K562 (cell line): ENCODE measurements around the gene VWA1. TPM values are rescaled to one million over a fixed set of nuclear protein-coding genes. Genes with fewer than 3 reads are reported as not detected.
"Not testable (repeated sequence)": the region's sequence is repeated elsewhere in the genome, so short reads cannot be mapped to it uniquely, and the experiment has no call there.

ENCODE experiments used
- ATAC-seq: fragments of 200-7000 bp; cut with Tn5 transposase; 3 replicates; pipeline ENCODE4 v1.9.1; 2020; ENCODE audit warnings: moderate library complexity
- BruUV-seq: library from RNA; stranded (reverse); fragments of 400-500 nt; replicated peaks from 2 replicates; lab custom pipeline; 2021; lab: Mats Ljungman, UMichigan
- CTCF ChIA-PET: fragments of 300-600 bp; formaldehyde crosslinking; extraction: SDS; loops from one replicate; lab custom pipeline; 2021; ENCODE audit warnings: low intra/inter-chr PET ratio; lab: Yijun Ruan, JAX
- POLR2A ChIA-PET: fragments of 300-600, 350-650 bp; sonication (Branson Sonifier 250); formaldehyde crosslinking; extraction: SDS; loops from one replicate; lab custom pipeline; 2021; ENCODE audit warnings: antibody characterized with exemption, inconsistent platforms; lab: Yijun Ruan, JAX
- DNase-seq, 4 experiments: peaks; one replicate each; pipeline versions ENCODE4 v3.0.0 to v3.0.0-alpha.2; 2011 to 2018; ENCODE audit warnings: low spot score in 3 of 4, mixed read lengths in 3 of 4; ENCODE audit errors: extremely low read depth in 1 of 4
- FAIRE-seq: peaks from 2 replicates; lab custom pipeline; 2011; peaks lifted over from hg19 to GRCh38; lab: Jason Lieb, UNC
- H2AFZ ChIP-seq: 2 replicates; pipeline ENCODE4 v1.6.0; 2011; ENCODE audit warnings: low read depth, low read length, control low read depth, inconsistent platforms
- H3K27ac ChIP-seq: fragments of 200-600 bp; 3 replicates; pipeline ENCODE4 v1.8.0; 2011; ENCODE audit warnings: low read depth, mild to moderate bottlenecking, control low read depth, inconsistent platforms, low read length, moderate library complexity, mixed read lengths; ENCODE audit errors: extremely low read depth
- H3K27me3 ChIP-seq, 2 experiments: fragments of 300-600 bp in 1 of 2; 2 replicates in 1 of 2; 3 replicates in 1 of 2; pipeline versions ENCODE4 v1.6.0 to v1.8.0; 2011; ENCODE audit warnings: inconsistent platforms in 2 of 2, low read length in 2 of 2, mild to moderate bottlenecking in 1 of 2, mixed read lengths in 1 of 2, moderate library complexity in 1 of 2; ENCODE audit not compliant: control insufficient read depth in 2 of 2, insufficient read depth in 2 of 2
- H3K36me3 ChIP-seq: fragments of 300-600 bp; 3 replicates; pipeline ENCODE4 v1.8.0; 2011; ENCODE audit warnings: mild to moderate bottlenecking, low read length, inconsistent platforms; ENCODE audit not compliant: control insufficient read depth, insufficient read depth
- H3K4me1 ChIP-seq, 2 experiments: fragments of 200-600 bp in 1 of 2; replicated peaks in 1 of 2; 2 replicates in 1 of 2; 3 replicates in 1 of 2; pipeline versions ENCODE4 v1.5.1 to v1.8.0; 2011; ENCODE audit warnings: inconsistent platforms in 2 of 2, low read length in 2 of 2, mild to moderate bottlenecking in 1 of 2, mixed read lengths in 1 of 2, moderate library complexity in 1 of 2; ENCODE audit not compliant: control insufficient read depth in 2 of 2, insufficient read depth in 2 of 2
- H3K4me2 ChIP-seq: 2 replicates; pipeline ENCODE4 v1.6.1; 2011; ENCODE audit warnings: low read length, control low read depth, inconsistent platforms, mixed read lengths; ENCODE audit not compliant: insufficient read depth
- H3K4me3 ChIP-seq: fragments of 200-600 bp; sonication (generic), shearing (Covaris generic); 2 replicates; pipeline ENCODE4 v1.5.1; 2016; ENCODE audit warnings: control low read depth, inconsistent platforms
- H3K79me2 ChIP-seq: fragments of 200-600 bp; 3 replicates; pipeline ENCODE4 v1.8.0; 2011; ENCODE audit warnings: low read length, inconsistent platforms; ENCODE audit not compliant: control insufficient read depth, insufficient read depth
- H3K9ac ChIP-seq, 2 experiments: 2 replicates each; pipeline versions ENCODE4 v1.6.0 to v1.6.1; 2011; ENCODE audit warnings: low read depth in 2 of 2, low read length in 2 of 2, control low read depth in 1 of 2, inconsistent platforms in 1 of 2, mild to moderate bottlenecking in 1 of 2, mixed read lengths in 1 of 2; ENCODE audit not compliant: insufficient read depth in 1 of 2
- H3K9me1 ChIP-seq: one replicate; pipeline ENCODE4 v1.6.0; 2011; ENCODE audit warnings: inconsistent platforms, mild to moderate bottlenecking, low read length, moderate library complexity; ENCODE audit not compliant: control insufficient read depth, insufficient read depth
- H3K9me3 ChIP-seq: replicated peaks from 2 replicates; pipeline ENCODE4 v1.5.1; 2011; ENCODE audit warnings: low read depth, low read length, inconsistent platforms; ENCODE audit not compliant: control insufficient read depth, insufficient read depth
- H4K20me1 ChIP-seq: replicated peaks from 2 replicates; pipeline ENCODE4 v1.6.1; 2011; ENCODE audit warnings: low read length, inconsistent platforms, mixed read lengths; ENCODE audit not compliant: control insufficient read depth, insufficient read depth
- NKRF ChIP-seq: fragments of 450-650 bp; IDR thresholded peaks from 2 replicates; pipeline ENCODE4 v1.6.1; 2016; ENCODE audit warnings: borderline replicate concordance
- ZFX ChIP-seq: sonication (generic); formaldehyde crosslinking; IDR thresholded peaks from 2 replicates; pipeline ENCODE4 v1.8.0; 2022; ENCODE audit warnings: mild to moderate bottlenecking, missing genetic modification reagents, moderate library complexity
- WGBS: fragments of 100-300 bp; shearing (Covaris generic); methylation state at CpG from one replicate; pipeline ENCODE4 v1.1.6; 2016; ENCODE audit warnings: low coverage, mixed read lengths; ENCODE audit not compliant: insufficient coverage; ENCODE audit errors: missing lambda C conversion rate; 5-methylcytosine and 5-hydroxymethylcytosine counted together
- in situ Hi-C: fragments of 300-500 bp; cut with MboI; formaldehyde crosslinking; loops from 4 replicates; pipeline ENCODE4 v1.15.0; 2018; ENCODE audit warnings: inconsistent platforms, mixed read lengths
- intact Hi-C: fragments of 100-400 bp; cut with micrococcal nuclease; formaldehyde crosslinking; loops from 2 replicates; pipeline ENCODE4 v1.14.2; 2022
- polyA plus RNA-seq, 8 experiments: library from polyadenylated mRNA; depleted of rRNA in 4 of 8; stranded (reverse) in 5 of 8; unstranded in 3 of 8; fragments of >200 nt; fragmentation: Nextera tagmentation in 2 of 8; fragmentation: Illumina TruSeq in 1 of 8; extraction: Ambion mirVana in 2 of 8; extraction: Trizol in 1 of 8; gene quantifications; 2 replicates each; pipeline versions ENCODE4 v1.2.1 to v1.2.3, GENCODE V29; 2011 to 2014; ENCODE audit warnings: inconsistent platforms in 1 of 8, missing spikeins in 1 of 8
- total RNA-seq, 7 experiments: library from RNA; depleted of rRNA in 6 of 7; stranded (reverse); fragments of >200 nt in 6 of 7; fragmentation: Illumina TruSeq in 2 of 7; extraction: Trizol in 2 of 7; gene quantifications; 2 replicates each; pipeline versions ENCODE4 v1.2.1 to v1.2.3, GENCODE V29; 2011 to 2021; ENCODE audit warnings: low replicate concordance in 1 of 7
- TF ChIP-seq, protein P1 (sequence below), 2 experiments: fragments of 450-650 bp; conservative IDR thresholded peaks; 2 replicates each; pipeline ENCODE4 v1.6.1; 2017; ENCODE audit warnings: mild to moderate bottlenecking in 2 of 2, moderate library complexity in 2 of 2
- TF ChIP-seq, protein P2 (sequence below): sonication (generic); formaldehyde crosslinking; IDR thresholded peaks from 2 replicates; pipeline ENCODE4 v1.8.0; 2022; ENCODE audit warnings: mild to moderate bottlenecking, missing genetic modification reagents

VWA1 gene
- total and polyA plus RNA-seq, 9 of the 15 experiments (the other 6 are each of a cell fraction or from before 2014, with no cell fraction given), result 0.01 to 6.4 (median 0.85) TPM

GRCh38 chr1:1472053-1472876 is 36.8 kb downstream of the VWA1 start:
- H2AFZ ChIP-seq, intact Hi-C loops, H4K20me1 ChIP-seq, H3K27me3 ChIP-seq, H3K9me1 ChIP-seq, CTCF ChIA-PET, in situ Hi-C loops, H3K9me3 ChIP-seq, POLR2A ChIA-PET: not testable (repeated sequence)
- H3K79me2 ChIP-seq, result peaks cover 62% of the 10 kb centered on the region
- DNase-seq (peak in 2 of 4 experiments; percentile 30 to 38), ATAC-seq (peak; percentile 46), FAIRE-seq (peak; percentile 91)
- peak overlapping the region; percentile 52; the same call in 2 of the 3 replicates for H3K27ac ChIP-seq
- WGBS, result 1% methylated on average over 10 of the region's 65 CpGs
- H3K4me1 ChIP-seq, result peaks cover 0 to 36% of the 10 kb centered on the region in 2 experiments; a peak in 3 of 5 replicates
- peak overlapping the region; percentile 76 to 94 for H3K9ac ChIP-seq
- peak overlapping the region; percentile 85 for H3K4me2 ChIP-seq
- H3K4me3 ChIP-seq, result peak overlapping the region; percentile 68
- TF ChIP-seq ZFX (CRISPR knock-in tag), result peak; percentile 38
- TF ChIP-seq, protein P1, sequence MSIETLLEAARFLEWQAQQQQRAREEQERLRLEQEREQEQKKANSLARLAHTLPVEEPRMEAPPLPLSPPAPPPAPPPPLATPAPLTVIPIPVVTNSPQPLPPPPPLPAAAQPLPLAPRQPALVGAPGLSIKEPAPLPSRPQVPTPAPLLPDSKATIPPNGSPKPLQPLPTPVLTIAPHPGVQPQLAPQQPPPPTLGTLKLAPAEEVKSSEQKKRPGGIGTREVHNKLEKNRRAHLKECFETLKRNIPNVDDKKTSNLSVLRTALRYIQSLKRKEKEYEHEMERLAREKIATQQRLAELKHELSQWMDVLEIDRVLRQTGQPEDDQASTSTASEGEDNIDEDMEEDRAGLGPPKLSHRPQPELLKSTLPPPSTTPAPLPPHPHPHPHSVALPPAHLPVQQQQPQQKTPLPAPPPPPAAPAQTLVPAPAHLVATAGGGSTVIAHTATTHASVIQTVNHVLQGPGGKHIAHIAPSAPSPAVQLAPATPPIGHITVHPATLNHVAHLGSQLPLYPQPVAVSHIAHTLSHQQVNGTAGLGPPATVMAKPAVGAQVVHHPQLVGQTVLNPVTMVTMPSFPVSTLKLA (conservative IDR thresholded peaks at IDR 0.05), result peak in 1 of 2 experiments; percentile 39; a peak in 1 of 4 replicates
- TF ChIP-seq NKRF, result peak; percentile 38; the same call in 1 of the 2 replicates
- TF ChIP-seq, protein P2, sequence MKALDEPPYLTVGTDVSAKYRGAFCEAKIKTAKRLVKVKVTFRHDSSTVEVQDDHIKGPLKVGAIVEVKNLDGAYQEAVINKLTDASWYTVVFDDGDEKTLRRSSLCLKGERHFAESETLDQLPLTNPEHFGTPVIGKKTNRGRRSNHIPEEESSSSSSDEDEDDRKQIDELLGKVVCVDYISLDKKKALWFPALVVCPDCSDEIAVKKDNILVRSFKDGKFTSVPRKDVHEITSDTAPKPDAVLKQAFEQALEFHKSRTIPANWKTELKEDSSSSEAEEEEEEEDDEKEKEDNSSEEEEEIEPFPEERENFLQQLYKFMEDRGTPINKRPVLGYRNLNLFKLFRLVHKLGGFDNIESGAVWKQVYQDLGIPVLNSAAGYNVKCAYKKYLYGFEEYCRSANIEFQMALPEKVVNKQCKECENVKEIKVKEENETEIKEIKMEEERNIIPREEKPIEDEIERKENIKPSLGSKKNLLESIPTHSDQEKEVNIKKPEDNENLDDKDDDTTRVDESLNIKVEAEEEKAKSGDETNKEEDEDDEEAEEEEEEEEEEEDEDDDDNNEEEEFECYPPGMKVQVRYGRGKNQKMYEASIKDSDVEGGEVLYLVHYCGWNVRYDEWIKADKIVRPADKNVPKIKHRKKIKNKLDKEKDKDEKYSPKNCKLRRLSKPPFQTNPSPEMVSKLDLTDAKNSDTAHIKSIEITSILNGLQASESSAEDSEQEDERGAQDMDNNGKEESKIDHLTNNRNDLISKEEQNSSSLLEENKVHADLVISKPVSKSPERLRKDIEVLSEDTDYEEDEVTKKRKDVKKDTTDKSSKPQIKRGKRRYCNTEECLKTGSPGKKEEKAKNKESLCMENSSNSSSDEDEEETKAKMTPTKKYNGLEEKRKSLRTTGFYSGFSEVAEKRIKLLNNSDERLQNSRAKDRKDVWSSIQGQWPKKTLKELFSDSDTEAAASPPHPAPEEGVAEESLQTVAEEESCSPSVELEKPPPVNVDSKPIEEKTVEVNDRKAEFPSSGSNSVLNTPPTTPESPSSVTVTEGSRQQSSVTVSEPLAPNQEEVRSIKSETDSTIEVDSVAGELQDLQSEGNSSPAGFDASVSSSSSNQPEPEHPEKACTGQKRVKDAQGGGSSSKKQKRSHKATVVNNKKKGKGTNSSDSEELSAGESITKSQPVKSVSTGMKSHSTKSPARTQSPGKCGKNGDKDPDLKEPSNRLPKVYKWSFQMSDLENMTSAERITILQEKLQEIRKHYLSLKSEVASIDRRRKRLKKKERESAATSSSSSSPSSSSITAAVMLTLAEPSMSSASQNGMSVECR, result peak; percentile 41; the same call in 1 of the 2 replicates
- H3K36me3 ChIP-seq, result peaks cover 27% of the 10 kb centered on the region
- TSS peak; percentile 69 for BruUV-seq

GRCh38 chr1:1476011-1476410 is 40.5 kb downstream of the VWA1 start:
- H4K20me1 ChIP-seq, ATAC-seq, BruUV-seq, DNase-seq, CTCF ChIA-PET, H3K9ac ChIP-seq, H2AFZ ChIP-seq, intact Hi-C loops, H3K9me1 ChIP-seq, H3K27ac ChIP-seq, FAIRE-seq, H3K9me3 ChIP-seq, H3K27me3 ChIP-seq, in situ Hi-C loops, POLR2A ChIA-PET, H3K4me2 ChIP-seq, H3K4me3 ChIP-seq: not testable (repeated sequence)
- 95% methylated on average over 7 of the region's 17 CpGs for WGBS
- Histone ChIP-seq H3K36me3 (peaks cover 55% of the 10 kb centered on the region), H3K79me2 (peaks cover 60% of the 10 kb centered on the region), H3K4me1 (peaks cover 0 to 34% of the 10 kb centered on the region in 2 experiments; a peak in 3 of 5 replicates)
